GM12891 (cell line): ENCODE results near the gene MFSD6L.

ENCODE experiments used
- DNase-seq: peaks from one replicate; pipeline ENCODE4 v3.0.0; 2011; ENCODE audit warnings: low spot score; ENCODE audit not compliant: insufficient read length
- FAIRE-seq: peaks from 2 replicates; lab custom pipeline; 2011; peaks lifted over from hg19 to GRCh38; lab: Jason Lieb, UNC
- PAX5 ChIP-seq: IDR thresholded peaks from 2 replicates; pipeline ENCODE4 v1.6.1; 2011; ENCODE audit warnings: low read length, moderate library complexity, mild to moderate bottlenecking; ENCODE audit not compliant: insufficient read depth, severe bottlenecking
- POLR2A ChIP-seq: IDR thresholded peaks from 2 replicates; pipeline ENCODE4 v1.6.1; 2011; ENCODE audit warnings: low read depth, low read length, control low read depth
- POLR2AphosphoS5 ChIP-seq: IDR thresholded peaks from 2 replicates; pipeline ENCODE4 v1.6.1; 2011; ENCODE audit warnings: low read depth, low read length, control low read depth
- POU2F2 ChIP-seq: IDR thresholded peaks from 2 replicates; pipeline ENCODE4 v1.6.1; 2011; ENCODE audit warnings: low read depth, mild to moderate bottlenecking, control low read depth, low read length, moderate library complexity
- SPI1 ChIP-seq: IDR thresholded peaks from 2 replicates; pipeline ENCODE4 v1.6.1; 2011; ENCODE audit warnings: low read depth, low read length, control low read depth
- TAF1 ChIP-seq: IDR thresholded peaks from 2 replicates; pipeline ENCODE4 v1.6.1; 2011; ENCODE audit warnings: low read depth, low read length, control low read depth

The MFSD6L gene

DNA sequence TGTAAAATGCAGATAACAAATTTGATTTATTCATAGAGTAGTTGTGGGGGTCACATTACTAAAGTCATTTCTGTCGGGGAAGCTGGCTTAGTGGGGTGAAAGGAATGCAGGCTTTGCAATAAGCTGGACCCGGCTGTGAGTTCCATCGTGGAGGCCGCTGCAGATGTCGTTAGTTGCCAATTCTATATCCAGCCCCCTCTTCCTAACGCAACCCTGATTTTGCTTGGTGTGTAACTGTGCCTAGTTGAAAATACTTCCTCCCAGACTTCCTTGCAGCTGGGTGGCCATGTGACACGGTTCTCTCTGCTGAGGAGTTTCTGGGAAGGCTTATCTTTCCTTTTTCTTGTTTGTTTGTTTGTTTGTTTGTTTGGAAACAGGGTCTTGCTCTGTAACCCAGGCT, 4.5 kb downstream of the MFSD6L start:
- TF ChIP-seq POU2F2 (no peak), POLR2A (0 out of 2 replicates have a peak, but pooled peaks have one; percentile 38)
- FAIRE-seq (no peak), DNase-seq (no peak)

DNA sequence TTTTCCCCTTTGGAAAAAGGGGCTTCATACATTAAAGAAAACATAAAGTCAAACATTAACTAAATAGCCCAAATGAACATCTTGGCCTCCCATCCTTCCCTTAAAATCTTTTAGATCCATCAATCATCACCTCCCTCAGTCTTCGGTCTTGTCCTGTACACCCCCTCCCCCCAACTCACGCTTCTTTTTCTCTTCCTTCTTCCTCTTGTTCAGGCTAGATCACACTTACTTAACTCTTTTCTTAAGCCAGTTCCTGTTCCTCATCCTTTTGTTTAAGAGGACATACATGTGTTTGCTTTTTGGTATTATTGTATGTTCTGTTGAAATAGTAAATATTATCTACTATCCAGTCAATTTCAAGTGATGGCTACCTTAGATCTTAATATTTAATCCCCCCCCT, 5.5 kb downstream of the MFSD6L start:
- TF ChIP-seq TAF1 (no peak), POU2F2 (no peak), SPI1 (no peak)
- FAIRE-seq (no peak), DNase-seq (no peak)

DNA sequence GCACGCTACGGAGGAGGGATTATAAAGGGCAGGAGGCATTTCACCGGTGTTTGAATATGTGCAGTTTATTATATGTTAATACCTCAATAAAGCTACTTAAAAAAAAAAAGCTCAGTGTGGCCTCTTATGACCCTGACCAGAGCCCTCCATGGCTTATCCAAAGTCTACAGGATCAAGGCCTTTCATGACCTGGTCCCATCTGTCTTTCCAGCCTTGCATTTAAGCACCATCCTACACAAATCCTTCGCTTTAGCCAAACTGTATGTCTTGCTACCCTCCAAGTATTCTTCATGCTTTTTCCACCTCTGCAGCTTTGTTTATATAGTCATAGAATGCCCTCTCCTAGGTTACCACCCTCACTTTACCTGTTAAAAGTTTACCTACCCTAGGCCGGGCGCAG, 6.5 kb downstream of the MFSD6L start:
- TF ChIP-seq POLR2A, result no peak; the same call in 1 of the 2 replicates
- no peak for TF ChIP-seq SPI1
- TF ChIP-seq TAF1, result no peak
- TF ChIP-seq PAX5, result no peak
- no peak for TF ChIP-seq POU2F2
- no peak for TF ChIP-seq POLR2AphosphoS5
- FAIRE-seq (no peak), DNase-seq (no peak)

DNA sequence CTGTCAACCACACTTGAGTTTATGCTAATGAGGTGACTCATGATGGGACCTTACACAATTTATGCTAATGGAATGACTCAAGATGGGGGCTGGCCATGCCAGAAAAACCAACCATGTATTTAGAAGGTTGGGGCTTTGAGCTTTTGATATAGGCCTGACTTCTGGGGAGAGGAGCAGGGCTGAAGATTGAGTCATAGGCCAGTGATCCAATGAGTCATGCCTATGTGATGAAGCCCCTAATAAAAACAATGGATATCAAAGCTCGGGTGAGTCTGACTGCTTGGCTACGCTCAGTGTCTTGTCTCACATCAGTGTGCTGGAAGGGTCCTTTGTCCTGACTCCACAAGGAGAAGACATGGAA, 7.3 kb downstream of the MFSD6L start:
- TF ChIP-seq PAX5 (no peak), POLR2AphosphoS5 (no peak), POU2F2 (peak; percentile 49; the same call in 1 of the 2 replicates), SPI1 (no peak), TAF1 (no peak), POLR2A (peak; percentile 49; the same call in 1 of the 2 replicates)
- FAIRE-seq, result no peak
- no peak for DNase-seq

DNA sequence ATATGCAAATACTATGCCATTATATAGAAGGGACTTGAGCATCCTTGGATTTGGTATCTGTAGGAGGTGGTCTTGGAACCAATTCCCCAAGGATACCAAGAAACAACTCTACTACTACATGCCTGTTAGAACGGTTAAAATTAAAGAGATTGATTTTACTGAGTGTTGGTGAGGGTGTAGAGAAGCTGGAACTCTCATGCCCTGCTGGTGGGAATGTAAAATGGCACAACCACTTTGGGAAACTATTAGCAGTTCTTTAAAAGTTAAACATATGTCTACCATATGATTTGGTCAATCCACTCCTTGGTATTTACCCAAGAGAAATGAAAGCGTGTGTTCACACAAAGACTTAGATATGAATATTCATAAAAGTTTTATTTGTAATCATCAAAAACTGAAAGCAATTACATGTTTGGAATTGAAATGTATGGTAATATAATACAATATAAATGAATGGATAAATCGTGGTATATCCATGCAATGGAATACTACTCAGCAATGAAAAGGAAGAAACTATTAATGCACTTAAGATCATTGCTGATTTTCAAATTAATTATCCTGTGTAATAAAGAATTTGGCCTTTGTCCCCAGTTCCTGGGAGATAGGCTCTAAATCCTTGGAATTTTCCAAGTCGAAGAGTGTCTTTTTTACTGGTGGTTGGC, 7.8 kb downstream of the MFSD6L start:
- FAIRE-seq, result peak; percentile 62
- no peak for DNase-seq
- no peak for TF ChIP-seq TAF1

DNA sequence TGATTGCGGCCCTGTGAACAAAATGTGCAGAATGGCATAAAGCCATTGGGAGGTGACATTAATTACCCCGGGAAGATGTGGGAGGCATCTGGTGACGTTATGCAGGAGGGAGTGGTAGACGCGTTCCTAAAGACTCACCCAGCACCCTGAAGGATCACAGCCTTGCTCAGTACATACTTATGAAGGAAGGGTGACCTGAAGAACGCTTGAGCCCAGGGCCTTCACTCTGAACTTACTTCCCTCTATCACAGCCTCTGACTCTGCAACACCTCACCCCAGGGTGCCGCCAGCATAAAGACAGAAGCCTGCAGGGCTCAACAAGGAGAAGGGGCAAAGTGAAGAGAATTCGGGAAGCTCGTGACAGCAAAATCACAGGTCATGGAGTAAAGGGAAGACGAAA, 9.4 kb downstream of the MFSD6L start:
- DNase-seq (no peak), FAIRE-seq (no peak)
- peak; percentile 39; the same call in 1 of the 2 replicates for TF ChIP-seq POLR2A
- TF ChIP-seq SPI1, result no peak
- TF ChIP-seq POU2F2, result no peak
- TF ChIP-seq POLR2AphosphoS5, result no peak

DNA sequence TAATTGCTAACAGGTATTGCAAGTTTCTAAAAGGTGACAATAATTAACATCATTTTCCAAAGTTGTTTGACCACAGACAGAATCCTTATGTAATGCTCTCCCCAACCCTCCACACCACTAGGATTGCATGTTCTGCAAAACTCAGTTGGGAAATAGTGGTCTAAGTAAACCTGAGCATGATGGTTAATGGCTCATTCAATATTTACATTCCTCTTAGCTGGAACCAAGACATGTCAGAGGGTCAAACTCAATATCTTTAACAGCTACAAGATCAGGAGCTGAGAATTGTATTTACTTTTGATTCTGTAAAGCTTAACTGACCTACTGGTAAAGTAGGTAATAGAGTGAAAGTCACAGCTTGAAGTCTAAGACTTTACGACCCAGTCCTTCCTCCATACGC, 10.2 kb downstream of the MFSD6L start:
- DNase-seq (no peak), FAIRE-seq (no peak)
- TF ChIP-seq POU2F2, result no peak
- no peak for TF ChIP-seq TAF1
- TF ChIP-seq SPI1, result no peak
- no peak for TF ChIP-seq PAX5
- no peak for TF ChIP-seq POLR2A

DNA sequence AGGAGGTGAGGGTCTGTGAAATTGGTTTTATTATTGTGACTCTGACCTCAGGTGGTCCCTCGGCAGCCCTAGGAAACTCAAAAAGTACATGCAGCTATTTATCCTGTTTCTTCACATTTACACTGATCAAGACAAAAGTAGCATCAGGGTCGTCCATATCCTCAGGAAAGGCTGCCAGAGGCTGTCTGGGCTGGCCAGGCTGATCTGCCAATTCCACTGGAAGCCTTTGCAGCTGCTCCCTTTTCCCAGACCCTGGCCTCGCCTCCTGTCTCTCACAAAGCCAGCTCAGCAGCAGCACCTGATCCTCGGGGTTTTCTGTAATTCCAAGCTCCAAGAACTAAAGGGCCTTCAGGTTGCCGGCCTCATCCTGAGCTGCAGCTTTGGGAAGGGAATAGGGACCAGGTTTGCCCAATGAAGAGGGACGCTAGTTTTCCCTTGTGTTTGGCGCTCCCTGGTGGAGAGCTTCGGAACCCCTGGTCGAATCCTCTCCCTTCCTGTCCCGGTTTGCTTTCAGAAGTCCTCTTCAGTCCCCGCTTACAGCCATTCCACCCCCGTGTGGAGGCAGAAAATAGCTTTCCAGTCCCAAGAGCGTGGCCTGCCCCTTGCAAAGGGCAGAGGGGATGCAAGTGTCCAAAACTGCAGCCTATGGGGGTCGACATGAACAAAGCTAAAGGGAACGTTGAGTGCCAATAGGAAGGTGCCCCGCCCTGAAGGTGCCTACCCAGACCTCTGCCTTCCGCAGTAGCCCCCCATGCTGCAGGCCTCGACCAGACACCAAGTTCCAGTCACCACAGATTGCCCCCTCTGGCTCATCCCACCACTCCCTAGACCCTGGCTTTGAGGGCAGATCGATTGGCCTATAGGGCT, 13.4 kb downstream of the MFSD6L start:
- TF ChIP-seq POU2F2 (no peak), PAX5 (no peak), TAF1 (no peak), POLR2A (no peak), POLR2AphosphoS5 (no peak), SPI1 (no peak)
- peak; percentile 42 for DNase-seq
- no peak for FAIRE-seq

DNA sequence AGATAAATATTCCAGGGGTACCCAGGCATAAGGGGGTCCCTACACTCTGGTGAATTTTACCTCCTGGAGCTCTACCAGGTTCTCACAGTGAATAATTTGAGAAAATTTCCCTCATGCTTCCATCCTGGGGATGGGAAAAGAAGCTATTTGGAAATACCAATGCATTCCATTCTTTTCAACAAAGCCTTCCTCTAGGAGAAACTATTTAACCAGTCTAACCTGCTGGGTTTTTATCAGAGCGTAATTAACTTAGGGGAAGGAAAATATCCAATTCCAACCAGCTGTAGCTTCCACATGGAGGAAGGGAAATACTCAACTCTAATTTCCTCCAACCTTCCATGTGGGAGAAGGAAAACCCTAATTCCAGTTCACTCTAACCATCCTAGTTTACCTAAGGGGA, 17.0 kb downstream of the MFSD6L start:
- FAIRE-seq (no peak), DNase-seq (no peak)
- TF ChIP-seq POLR2AphosphoS5 (no peak), POU2F2 (no peak), PAX5 (no peak), POLR2A (no peak), TAF1 (no peak)

DNA sequence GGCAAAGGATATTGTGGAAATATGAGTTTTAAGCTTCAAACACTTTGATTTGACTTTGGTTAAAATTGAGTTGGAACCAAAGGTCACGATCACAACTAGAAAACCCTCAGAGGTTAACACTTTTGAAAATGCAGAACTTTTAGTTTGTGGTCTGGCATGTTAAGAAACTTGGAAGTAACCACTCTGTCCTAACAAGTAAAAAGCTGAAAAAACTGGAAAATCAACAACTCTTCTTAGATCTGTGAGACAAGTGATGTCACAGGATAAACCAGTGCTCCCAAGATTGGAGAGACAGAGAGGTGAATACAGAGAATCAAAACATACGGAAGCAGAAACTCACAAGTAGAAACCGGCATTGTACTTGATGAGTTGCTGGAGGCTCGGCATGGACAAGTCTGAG, 17.4 kb downstream of the MFSD6L start:
- FAIRE-seq, result no peak
- no peak for DNase-seq
- TF ChIP-seq POU2F2 (no peak), PAX5 (no peak), POLR2A (no peak), POLR2AphosphoS5 (no peak), TAF1 (no peak)

DNA sequence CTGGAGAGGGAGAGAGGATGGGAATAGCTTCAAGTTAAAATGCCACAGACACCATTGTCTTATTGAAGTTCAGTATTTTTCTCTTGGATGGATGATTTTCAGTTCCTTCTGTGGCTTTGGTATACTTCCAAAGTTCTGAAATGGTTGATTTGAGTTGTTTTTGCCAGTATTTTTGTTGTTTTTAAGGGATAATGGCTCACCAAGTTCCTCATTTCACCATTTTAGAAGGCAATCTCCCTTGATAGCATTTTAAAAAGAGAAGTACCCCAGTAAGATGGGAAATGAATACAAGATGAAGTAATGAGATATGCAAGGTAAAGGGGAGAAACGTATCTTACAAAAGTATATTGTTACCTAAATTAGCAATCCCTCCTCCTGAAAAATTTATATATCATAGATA, 22.3 kb downstream of the MFSD6L start:
- DNase-seq (no peak), FAIRE-seq (no peak)
- no peak for TF ChIP-seq POLR2A
- no peak for TF ChIP-seq SPI1
- no peak for TF ChIP-seq PAX5
- no peak for TF ChIP-seq POU2F2
- no peak for TF ChIP-seq TAF1
- no peak for TF ChIP-seq POLR2AphosphoS5
